Neuronal stem cell (in vitro differentiated cells): Measurements from ENCODE around the gene NDUFA13.

Experiments used
- DNase-seq: peaks from one replicate; pipeline ENCODE4 v3.0.0-alpha.2; 2013; ENCODE audit warnings: low spot score
- H2AFZ ChIP-seq: one replicate; pipeline ENCODE4 v1.6.1; 2013; ENCODE audit warnings: mild to moderate bottlenecking, low read length, inconsistent platforms
- H2AK5ac ChIP-seq: 2 replicates; pipeline ENCODE4 v1.6.1; 2013; ENCODE audit warnings: low read depth, mild to moderate bottlenecking, inconsistent platforms, low read length, moderate library complexity, mixed read lengths
- H2BK120ac ChIP-seq: 2 replicates; pipeline ENCODE4 v1.6.1; 2013; ENCODE audit warnings: low read depth, mild to moderate bottlenecking, inconsistent platforms, low read length, moderate library complexity, mixed read lengths
- H2BK12ac ChIP-seq: one replicate; pipeline ENCODE4 v1.6.1; 2013; ENCODE audit warnings: low read length, inconsistent platforms
- H2BK15ac ChIP-seq: 2 replicates; pipeline ENCODE4 v1.6.1; 2013; ENCODE audit warnings: mild to moderate bottlenecking, low read length, inconsistent platforms, mixed read lengths
- H2BK5ac ChIP-seq: one replicate; pipeline ENCODE4 v1.6.1; 2013; ENCODE audit warnings: inconsistent platforms, mild to moderate bottlenecking, low read length, moderate library complexity
- H3K14ac ChIP-seq: one replicate; pipeline ENCODE4 v1.6.1; 2013; ENCODE audit warnings: low read length, inconsistent platforms
- H3K18ac ChIP-seq: 2 replicates; pipeline ENCODE4 v1.6.1; 2013; ENCODE audit warnings: low read length, inconsistent platforms
- H3K23ac ChIP-seq: 2 replicates; pipeline ENCODE4 v1.6.1; 2013; ENCODE audit warnings: low read depth, mild to moderate bottlenecking, mixed read lengths, low read length, inconsistent platforms; ENCODE audit not compliant: poor library complexity
- H3K27ac ChIP-seq: replicated peaks from 3 replicates; pipeline ENCODE4 v1.5.1; 2013; ENCODE audit warnings: low read length, inconsistent platforms
- H3K27me3 ChIP-seq, 3 experiments: 2 replicates each; pipeline ENCODE4 v1.6.1; 2013; ENCODE audit warnings: low read length in 3 of 3, mild to moderate bottlenecking in 2 of 3, inconsistent platforms in 1 of 3, low read depth in 1 of 3, mixed read lengths in 1 of 3, moderate library complexity in 1 of 3; ENCODE audit not compliant: control insufficient read depth in 3 of 3, insufficient read depth in 3 of 3
- H3K36me3 ChIP-seq, 2 donors: replicated peaks in 1 of 2; 2 replicates each; pipeline ENCODE4 v1.6.1; 2013; ENCODE audit warnings: low read length in 2 of 2; ENCODE audit not compliant: control insufficient read depth in 2 of 2, insufficient read depth in 2 of 2
- H3K4ac ChIP-seq: 2 replicates; pipeline ENCODE4 v1.6.1; 2013; ENCODE audit warnings: inconsistent platforms, mild to moderate bottlenecking, low read length, moderate library complexity
- H3K4me1 ChIP-seq, 2 donors: 1 replicate in 1 of 2; 2 replicates in 1 of 2; pipeline ENCODE4 v1.6.1; 2013; ENCODE audit warnings: low read length in 2 of 2, low read depth in 1 of 2; ENCODE audit not compliant: control insufficient read depth in 2 of 2, insufficient read depth in 1 of 2
- H3K4me2 ChIP-seq: one replicate; pipeline ENCODE4 v1.6.1; 2013; ENCODE audit warnings: mild to moderate bottlenecking, low read length, inconsistent platforms; ENCODE audit not compliant: insufficient read depth, poor library complexity, severe bottlenecking
- H3K4me3 ChIP-seq, 2 donors: 2 replicates each; pipeline ENCODE4 v1.5.1; 2013; ENCODE audit warnings: low read length in 2 of 2, mild to moderate bottlenecking in 2 of 2, inconsistent platforms in 1 of 2, moderate library complexity in 1 of 2
- H3K79me1 ChIP-seq: one replicate; pipeline ENCODE4 v1.6.1; 2013; ENCODE audit warnings: low read depth, mild to moderate bottlenecking, inconsistent platforms, low read length, moderate library complexity
- H3K9ac ChIP-seq: one replicate; pipeline ENCODE4 v1.6.1; 2013; ENCODE audit warnings: mild to moderate bottlenecking, low read depth, low read length, inconsistent platforms; ENCODE audit not compliant: poor library complexity
- H3K9me3 ChIP-seq, 2 donors: replicated peaks in 1 of 2; 2 replicates each; pipeline versions ENCODE3 to v1.6.1; 2013; ENCODE audit warnings: low read length in 2 of 2, mild to moderate bottlenecking in 2 of 2, inconsistent platforms in 1 of 2, low read depth in 1 of 2, mixed read lengths in 1 of 2, moderate library complexity in 1 of 2; ENCODE audit not compliant: control insufficient read depth in 2 of 2, insufficient read depth in 1 of 2
- H4K8ac ChIP-seq: one replicate; pipeline ENCODE4 v1.6.1; 2013; ENCODE audit warnings: low read depth, mild to moderate bottlenecking, inconsistent platforms, low read length, moderate library complexity
- H4K91ac ChIP-seq: one replicate; pipeline ENCODE4 v1.6.1; 2013; ENCODE audit warnings: low read length, low read depth, mild to moderate bottlenecking, inconsistent platforms; ENCODE audit not compliant: poor library complexity
- WGBS, 2 donors: extraction: QIAGEN DNeasy Blood & Tissue Kit; methylation state at CpG; one replicate each; pipeline ENCODE4 v1.1.7; 2013; ENCODE audit warnings: missing lambda C conversion rate in 2 of 2, mixed read lengths in 1 of 2; ENCODE audit not compliant: insufficient read length in 2 of 2, insufficient replicate concordance in 1 of 2; ENCODE audit errors: extremely low coverage in 2 of 2; 5-methylcytosine and 5-hydroxymethylcytosine counted together

The NDUFA13 gene

GRCh38 chr19:19526581-19527370 is 10.8 kb downstream of the NDUFA13 start:
- no peak overlapping the region for H2BK12ac ChIP-seq
- H3K9me3 ChIP-seq = no peaks in the 10 kb centered on the region
- peaks cover 15 to 72% of the 10 kb centered on the region in 2 donors for H3K36me3 ChIP-seq
- peaks cover 17 to 20% of the 10 kb centered on the region in 2 donors for H3K4me1 ChIP-seq
- H4K8ac ChIP-seq = peak overlapping the region; percentile 31
- no peak overlapping the region for H2BK5ac ChIP-seq
- no peak overlapping the region for H3K4me3 ChIP-seq
- no peak overlapping the region for H3K14ac ChIP-seq
- no CpG with 5 or more reads among the region's 28 CpGs for WGBS, 2 donors
- H2BK120ac ChIP-seq = no peak overlapping the region
- no peak overlapping the region for H3K18ac ChIP-seq
- no peak for DNase-seq
- H3K27me3 ChIP-seq = no peaks in the 10 kb centered on the region
- H2AK5ac ChIP-seq = no peak overlapping the region
- H2AFZ ChIP-seq = no peak overlapping the region
- H3K27ac ChIP-seq = no peak overlapping the region
- no peak overlapping the region for H4K91ac ChIP-seq
- H2BK15ac ChIP-seq = no peak overlapping the region
- peak overlapping the region; percentile 15 for H3K9ac ChIP-seq
- peak overlapping the region; percentile 77 for H3K23ac ChIP-seq
- H3K4me2 ChIP-seq = no peak overlapping the region
- no peak overlapping the region for H3K4ac ChIP-seq
- H3K79me1 ChIP-seq = peaks cover 12% of the 10 kb centered on the region

- Histone ChIP-seq H3K4me2 (no peak overlapping the region), H2BK12ac (no peak overlapping the region), H3K4me3 (no peak overlapping the region), H3K9me3 (no peaks in the 10 kb centered on the region), H3K36me3 (peaks cover 15 to 76% of the 10 kb centered on the region in 2 donors), H2BK15ac (no peak overlapping the region), H2BK5ac (no peak overlapping the region), H3K9ac (peak overlapping the region; percentile 15), H3K27me3 (no peaks in the 10 kb centered on the region), H2AK5ac (no peak overlapping the region), H2BK120ac (no peak overlapping the region), H3K4ac (no peak overlapping the region), H4K8ac (no peak overlapping the region), H3K27ac (no peak overlapping the region), H2AFZ (no peak overlapping the region), H3K14ac (no peak overlapping the region), H3K18ac (no peak overlapping the region), H3K4me1 (peaks cover 17 to 20% of the 10 kb centered on the region in 2 donors), H3K79me1 (peaks cover 12% of the 10 kb centered on the region), H3K23ac (peak overlapping the region; percentile 77), H4K91ac (no peak overlapping the region)
- DNase-seq = no peak
- WGBS, 2 donors = no CpG with 5 or more reads among the region's 9 CpGs
These were observed 11.3 kb downstream of the NDUFA13 start for GRCh38 chr19:19527371-19527656.

GRCh38 chr19:19527674-19528625 is 11.9 kb downstream of the NDUFA13 start:
- DNase-seq = no peak
- Histone ChIP-seq H4K91ac (no peak overlapping the region), H2AFZ (no peak overlapping the region), H3K36me3 (peaks cover 16 to 78% of the 10 kb centered on the region in 2 donors), H3K18ac (no peak overlapping the region), H3K4ac (no peak overlapping the region), H2BK15ac (no peak overlapping the region), H3K9ac (no peak overlapping the region), H3K14ac (no peak overlapping the region), H2BK5ac (no peak overlapping the region), H3K27ac (no peak overlapping the region), H3K27me3 (no peaks in the 10 kb centered on the region), H2AK5ac (no peak overlapping the region), H3K4me1 (peaks cover 17 to 24% of the 10 kb centered on the region in 2 donors), H3K9me3 (no peaks in the 10 kb centered on the region), H2BK120ac (no peak overlapping the region), H3K4me3 (no peak overlapping the region), H3K23ac (no peak overlapping the region), H4K8ac (no peak overlapping the region), H3K4me2 (no peak overlapping the region), H3K79me1 (peaks cover 12% of the 10 kb centered on the region), H2BK12ac (no peak overlapping the region)
- no CpG with 5 or more reads among the region's 27 CpGs for WGBS, 2 donors
